Measurements from ENCODE around the gene FAM25C.
"Not testable (repeated sequence)": the region's sequence is repeated elsewhere in the genome, so short reads cannot be mapped to it uniquely, and the experiment has no call there.

FAM25C gene

GRCh38 chr10:47999691-48000090 is at the start of gene FAM25C:
FAM25C (minus strand) TSS chr10:47999791; CDS start chr10:47999765, 26 bp downstream.
- DNase-seq (ENCODE audit: extremely low spot score); POLR2A ChIA-PET; CTCF ChIA-PET: not testable (repeated sequence)

- DNase-seq (ENCODE audit: extremely low spot score); CTCF ChIA-PET; POLR2A ChIA-PET: not testable (repeated sequence)
These were observed 45.0 kb upstream of the FAM25C start for GRCh38 chr10:48044557-48044956.

GRCh38 chr10:48031390-48031789 is 31.8 kb upstream of the FAM25C start:
- POLR2A ChIA-PET; CTCF ChIA-PET; DNase-seq (ENCODE audit: extremely low spot score): not testable (repeated sequence)

- CTCF ChIA-PET; POLR2A ChIA-PET; DNase-seq (ENCODE audit: extremely low spot score): not testable (repeated sequence)
These were observed 2.7 kb upstream of the FAM25C start for GRCh38 chr10:48002306-48002705.

- DNase-seq (ENCODE audit: extremely low spot score); POLR2A ChIA-PET; CTCF ChIA-PET: not testable (repeated sequence)
These were observed 5.5 kb downstream of the FAM25C start for GRCh38 chr10:47994045-47994444.

- POLR2A ChIA-PET; DNase-seq (ENCODE audit: extremely low spot score); CTCF ChIA-PET: not testable (repeated sequence)
These were observed 7.0 kb downstream of the FAM25C start for GRCh38 chr10:47992560-47992959.

- CTCF ChIA-PET; POLR2A ChIA-PET; DNase-seq (ENCODE audit: extremely low spot score): not testable (repeated sequence)
These were observed 7.9 kb downstream of the FAM25C start for GRCh38 chr10:47991706-47992105.

GRCh38 chr10:47990097-47990496 is 9.5 kb downstream of the FAM25C start:
- DNase-seq (ENCODE audit: extremely low spot score); CTCF ChIA-PET; POLR2A ChIA-PET: not testable (repeated sequence)

- DNase-seq (ENCODE audit: extremely low spot score); POLR2A ChIA-PET; CTCF ChIA-PET: not testable (repeated sequence)
These were observed 10.0 kb downstream of the FAM25C start for GRCh38 chr10:47989542-47989950.

- POLR2A ChIA-PET; CTCF ChIA-PET; DNase-seq (ENCODE audit: extremely low spot score): not testable (repeated sequence)
These were observed 10.7 kb downstream of the FAM25C start for GRCh38 chr10:47988718-47989541.

GRCh38 chr10:47987952-47988351 is 11.6 kb downstream of the FAM25C start:
- POLR2A ChIA-PET; DNase-seq (ENCODE audit: extremely low spot score); CTCF ChIA-PET: not testable (repeated sequence)

GRCh38 chr10:47986413-47987230 is 13.0 kb downstream of the FAM25C start:
- DNase-seq (ENCODE audit: extremely low spot score); CTCF ChIA-PET; POLR2A ChIA-PET: not testable (repeated sequence)

- CTCF ChIA-PET; DNase-seq (ENCODE audit: extremely low spot score); POLR2A ChIA-PET: not testable (repeated sequence)
These were observed 24.2 kb downstream of the FAM25C start for GRCh38 chr10:47975409-47975808.

GRCh38 chr10:47973131-47973530 is 26.5 kb downstream of the FAM25C start:
- CTCF ChIA-PET; DNase-seq (ENCODE audit: extremely low spot score); POLR2A ChIA-PET: not testable (repeated sequence)

GRCh38 chr10:47972077-47972476 is 27.5 kb downstream of the FAM25C start:
- DNase-seq (ENCODE audit: extremely low spot score); POLR2A ChIA-PET; CTCF ChIA-PET: not testable (repeated sequence)

- DNase-seq (ENCODE audit: extremely low spot score); POLR2A ChIA-PET; CTCF ChIA-PET: not testable (repeated sequence)
These were observed 28.0 kb downstream of the FAM25C start for GRCh38 chr10:47971598-47971997.

- CTCF ChIA-PET; POLR2A ChIA-PET; DNase-seq (ENCODE audit: extremely low spot score): not testable (repeated sequence)
These were observed 29.5 kb downstream of the FAM25C start for GRCh38 chr10:47970047-47970446.

GRCh38 chr10:47968988-47969387 is 30.6 kb downstream of the FAM25C start:
- CTCF ChIA-PET; DNase-seq (ENCODE audit: extremely low spot score); POLR2A ChIA-PET: not testable (repeated sequence)

GRCh38 chr10:47964280-47965063 is 35.1 kb downstream of the FAM25C start:
- CTCF ChIA-PET; DNase-seq (ENCODE audit: extremely low spot score); POLR2A ChIA-PET: not testable (repeated sequence)

Data from GM10248 (cell line).